ENCODE data around the gene PLCH1. TPM values are rescaled to one million over a fixed set of nuclear protein-coding genes. Genes with fewer than 3 reads are reported as not detected.
A peak's percentile ranks its signal among the peaks of the same experiment; 100 is the strongest.

PLCH1 gene
- total and polyA plus RNA-seq, 2 of the 8 experiments (the other 6 are each of a cell fraction or from before 2014, with no cell fraction given) = 5.8 to 17.2 TPM

GRCh38 chr3:155362808-155363689, 381.8 kb downstream of the PLCH1 start (continued):
- 0 out of 2 replicates have a peak, but pooled peaks have one; percentile 25 for TF ChIP-seq SP4 (IDR thresholded peaks at IDR 0.05; ENCODE audit: low read length)
- TF ChIP-seq CHD7 (IDR thresholded peaks at IDR 0.05; ENCODE audit: insufficient replicate concordance, low read length) = peak; percentile 90
- TF ChIP-seq SP2 (IDR thresholded peaks at IDR 0.05; ENCODE audit: low read length) = no peak
- 0 out of 2 replicates have a peak, but pooled peaks have one; percentile 22 for TF ChIP-seq MAX (IDR thresholded peaks at IDR 0.05)
- TF ChIP-seq POU5F1 (IDR thresholded peaks at IDR 0.05; ENCODE audit: low read depth, low read length) = peak; percentile 94
- TF ChIP-seq RXRA (IDR thresholded peaks at IDR 0.05; ENCODE audit: insufficient read depth, low read depth, low read length) = 0 out of 2 replicates have a peak, but pooled peaks have one; percentile 76
- TF ChIP-seq SP1 (IDR thresholded peaks at IDR 0.05; ENCODE audit: low read depth, low read length) = peak; percentile 72
- TF ChIP-seq TEAD4 (IDR thresholded peaks at IDR 0.05; ENCODE audit: low read depth, low read length) = peak; percentile 86
- TF ChIP-seq CREB1 (IDR thresholded peaks at IDR 0.05) = peak; percentile 27; the same call in 1 of the 2 replicates
- TF ChIP-seq NRF1 (IDR thresholded peaks at IDR 0.05; ENCODE audit: low read depth, low read length) = no peak

Data from H1 (cell line).